Right lobe of liver (tissue), 4 donors: ENCODE measurements around the gene ANO6.

Source experiments
- POLR2A ChIP-seq: fragments of 450-650 bp; IDR thresholded peaks from one replicate; pipeline ENCODE4 v1.6.1; 2017; ENCODE audit warnings: antibody characterized with exemption, mild to moderate bottlenecking
- TF ChIP-seq, protein P1 (sequence below), 4 donors: fragments of 200-600 bp in 3 of 4; fragments of 450-650 bp in 1 of 4; IDR thresholded peaks; one replicate each; pipeline versions ENCODE4 v1.5.1 to v1.8.0; 2016 to 2022; ENCODE audit warnings: antibody characterized with exemption in 4 of 4, mild to moderate bottlenecking in 2 of 4
- donor health status: DM: no; HTN: no; CAD: no.
- donor health status: DM: no; HTN: no; CAD: no.
- donor health status: DM: no; HTN: yes; CAD: no.

DNA sequence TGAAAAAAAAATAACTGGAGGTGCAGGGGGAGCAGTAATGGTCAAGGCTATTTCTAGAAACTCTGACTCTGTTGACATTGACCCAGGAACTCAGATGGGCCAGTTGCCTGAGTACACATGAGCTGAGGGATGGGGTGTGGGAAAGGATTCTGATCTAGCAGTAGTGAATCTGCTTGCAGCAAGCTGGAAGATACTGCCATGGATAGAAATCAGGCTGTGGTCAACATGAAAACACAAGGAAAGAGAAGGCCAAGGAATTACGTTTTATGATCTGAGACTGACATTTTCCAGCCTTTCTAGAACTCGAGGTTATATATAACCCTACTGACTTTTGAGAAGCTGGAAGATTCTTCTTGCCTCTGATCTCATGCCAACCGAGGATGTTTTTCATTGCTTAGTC is 90.0 kb downstream of the ANO6 start:
- TF ChIP-seq, protein P1, sequence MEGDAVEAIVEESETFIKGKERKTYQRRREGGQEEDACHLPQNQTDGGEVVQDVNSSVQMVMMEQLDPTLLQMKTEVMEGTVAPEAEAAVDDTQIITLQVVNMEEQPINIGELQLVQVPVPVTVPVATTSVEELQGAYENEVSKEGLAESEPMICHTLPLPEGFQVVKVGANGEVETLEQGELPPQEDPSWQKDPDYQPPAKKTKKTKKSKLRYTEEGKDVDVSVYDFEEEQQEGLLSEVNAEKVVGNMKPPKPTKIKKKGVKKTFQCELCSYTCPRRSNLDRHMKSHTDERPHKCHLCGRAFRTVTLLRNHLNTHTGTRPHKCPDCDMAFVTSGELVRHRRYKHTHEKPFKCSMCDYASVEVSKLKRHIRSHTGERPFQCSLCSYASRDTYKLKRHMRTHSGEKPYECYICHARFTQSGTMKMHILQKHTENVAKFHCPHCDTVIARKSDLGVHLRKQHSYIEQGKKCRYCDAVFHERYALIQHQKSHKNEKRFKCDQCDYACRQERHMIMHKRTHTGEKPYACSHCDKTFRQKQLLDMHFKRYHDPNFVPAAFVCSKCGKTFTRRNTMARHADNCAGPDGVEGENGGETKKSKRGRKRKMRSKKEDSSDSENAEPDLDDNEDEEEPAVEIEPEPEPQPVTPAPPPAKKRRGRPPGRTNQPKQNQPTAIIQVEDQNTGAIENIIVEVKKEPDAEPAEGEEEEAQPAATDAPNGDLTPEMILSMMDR (IDR thresholded peaks at IDR 0.05): no peak
- no peak for TF ChIP-seq POLR2A
